Spleen (tissue), 11 donors: Measurements from ENCODE around the gene COL23A1. TPM values are rescaled to one million over a fixed set of nuclear protein-coding genes. Genes with fewer than 3 reads are reported as not detected.
"Not testable (repeated sequence)": the region's sequence is repeated elsewhere in the genome, so short reads cannot be mapped to it uniquely, and the experiment has no call there.

Experiments
- DNase-seq: peaks from one replicate; pipeline ENCODE4 v3.0.0-alpha.2; 2020
- H3K27ac ChIP-seq, 8 donors: fragments of 200-600 bp; sonication (generic) in 7 of 8; 1 replicate in 4 of 8; 2 replicates in 4 of 8; pipeline versions ENCODE4 v1.5.0 to v1.8.0; 2016 to 2021; ENCODE audit warnings: inconsistent platforms in 4 of 8, mild to moderate bottlenecking in 4 of 8, moderate library complexity in 1 of 8
- H3K27me3 ChIP-seq, 7 donors: fragments of 200-600 bp; sonication (generic) in 6 of 7; replicated peaks in 1 of 7; 1 replicate in 4 of 7; 2 replicates in 3 of 7; pipeline versions ENCODE4 v1.5.0 to v1.8.0; 2016 to 2021; ENCODE audit warnings: inconsistent platforms in 3 of 7, mild to moderate bottlenecking in 1 of 7
- H3K36me3 ChIP-seq, 6 donors: fragments of 200-600 bp; sonication (generic) in 5 of 6; 1 replicate in 4 of 6; 2 replicates in 2 of 6; pipeline versions ENCODE4 v1.5.0 to v1.8.0; 2016 to 2021; ENCODE audit warnings: inconsistent platforms in 2 of 6
- H3K4me1 ChIP-seq, 6 donors: fragments of 200-600 bp; sonication (generic) in 5 of 6; 1 replicate in 3 of 6; 2 replicates in 3 of 6; pipeline versions ENCODE4 v1.5.0 to v1.8.0; 2016 to 2021; ENCODE audit warnings: inconsistent platforms in 3 of 6
- H3K4me3 ChIP-seq, 8 donors: fragments of 200-600 bp; sonication (generic) in 7 of 8; 1 replicate in 4 of 8; 2 replicates in 4 of 8; pipeline versions ENCODE4 v1.5.0 to v1.8.0; 2016 to 2021; ENCODE audit warnings: inconsistent platforms in 4 of 8, mild to moderate bottlenecking in 4 of 8, moderate library complexity in 2 of 8
- H3K9me3 ChIP-seq, 8 donors: fragments of 200-600 bp; sonication (generic) in 7 of 8; 1 replicate in 4 of 8; 2 replicates in 4 of 8; pipeline versions ENCODE4 v1.5.0 to v1.8.0; 2016 to 2021; ENCODE audit warnings: inconsistent platforms in 4 of 8
- POLR2A ChIP-seq, 3 donors: fragments of 450-650 bp; IDR thresholded peaks; one replicate each; pipeline ENCODE4 v1.5.1; 2017; ENCODE audit warnings: antibody characterized with exemption in 3 of 3, mild to moderate bottlenecking in 1 of 3
- POLR2AphosphoS5 ChIP-seq, 3 donors: sonication (generic); formaldehyde crosslinking; IDR thresholded peaks; one replicate each; pipeline ENCODE4 v1.5.1; 2017; ENCODE audit warnings: antibody characterized with exemption in 3 of 3
- WGBS, 5 donors: extraction: QIAGEN DNeasy Blood & Tissue Kit in 3 of 5; methylation state at CpG; one replicate each; pipeline versions ENCODE4 v1.1.5 to v1.1.7; 2013 to 2018; 5-methylcytosine and 5-hydroxymethylcytosine counted together
- intact Hi-C: fragments of 100-400 bp; cut with DNase I; formaldehyde crosslinking; loops from one replicate; pipeline ENCODE4 v1.15.0; 2023; ENCODE audit warnings: low total_unique reads
- polyA plus RNA-seq, 3 donors: library from polyadenylated mRNA; stranded (reverse); fragments of 200-250 nt; gene quantifications; one replicate each; pipeline ENCODE4 v1.2.1, GENCODE V29; 2013
- total RNA-seq, 7 donors: library from RNA; depleted of rRNA in 3 of 7; stranded (reverse); fragments of >200 nt in 3 of 7; fragmentation: NEBNext Ultra II Directional in 4 of 7; extraction: Animal tissue kit (Norgen Biotek cat#: 25700) in 4 of 7; gene quantifications; one replicate each; pipeline versions ENCODE4 v1.1.0 to v1.2.1, GENCODE V29; 2016 to 2021
- TF ChIP-seq, protein P1 (sequence below), 11 experiments: fragments of 200-600 bp in 7 of 11; fragments of 450-650 bp in 4 of 11; sonication (generic) in 4 of 11; IDR thresholded peaks in 8 of 11; conservative IDR thresholded peaks in 3 of 11; 1 replicate in 7 of 11; 2 replicates in 4 of 11; pipeline versions ENCODE4 v1.4.0 to v1.8.0; 2016 to 2021; ENCODE audit warnings: antibody characterized with exemption in 11 of 11, inconsistent platforms in 4 of 11, mild to moderate bottlenecking in 1 of 11
- donor health status: healthy with polysubstance abuse.
- donor health status: DM: no; HTN: no; CAD: no; lungs with moderate emphysema.
- donor health status: DM: no; HTN: no; CAD: no.
- donor health status: Bipolar disorder and iron deficiency.
- donor health status: healthy.
- donor health status: DM: no; HTN: no; CAD: no.
- donor health status: DM: yes; HTN: yes; CAD: no.

Gene COL23A1
- total and polyA plus RNA-seq, 10 donors = 0.63 to 3.8 (median 1.9) TPM

GRCh38 chr5:178201221-178201926, 388.8 kb downstream of the COL23A1 start:
- H3K4me3 ChIP-seq = no peak overlapping the region
- intact Hi-C loops = no loop called here
- peaks cover 0 to 6% (median 1%) of the 10 kb centered on the region in 6 donors for H3K36me3 ChIP-seq
- 84 to 89% (median 88%) methylated on average over 14 of the region's 14 CpGs for WGBS, 5 donors
- peaks cover 9 to 45% (median 33%) of the 10 kb centered on the region in 6 donors for H3K4me1 ChIP-seq
- no peaks in the 10 kb centered on the region for H3K9me3 ChIP-seq
- H3K27ac ChIP-seq = peak overlapping the region in 2 of 8 donors; percentile 60 to 69
- H3K27me3 ChIP-seq = no peaks in the 10 kb centered on the region
- no peak for TF ChIP-seq POLR2AphosphoS5 (IDR thresholded peaks at IDR 0.05)
- no peak for DNase-seq

DNA sequence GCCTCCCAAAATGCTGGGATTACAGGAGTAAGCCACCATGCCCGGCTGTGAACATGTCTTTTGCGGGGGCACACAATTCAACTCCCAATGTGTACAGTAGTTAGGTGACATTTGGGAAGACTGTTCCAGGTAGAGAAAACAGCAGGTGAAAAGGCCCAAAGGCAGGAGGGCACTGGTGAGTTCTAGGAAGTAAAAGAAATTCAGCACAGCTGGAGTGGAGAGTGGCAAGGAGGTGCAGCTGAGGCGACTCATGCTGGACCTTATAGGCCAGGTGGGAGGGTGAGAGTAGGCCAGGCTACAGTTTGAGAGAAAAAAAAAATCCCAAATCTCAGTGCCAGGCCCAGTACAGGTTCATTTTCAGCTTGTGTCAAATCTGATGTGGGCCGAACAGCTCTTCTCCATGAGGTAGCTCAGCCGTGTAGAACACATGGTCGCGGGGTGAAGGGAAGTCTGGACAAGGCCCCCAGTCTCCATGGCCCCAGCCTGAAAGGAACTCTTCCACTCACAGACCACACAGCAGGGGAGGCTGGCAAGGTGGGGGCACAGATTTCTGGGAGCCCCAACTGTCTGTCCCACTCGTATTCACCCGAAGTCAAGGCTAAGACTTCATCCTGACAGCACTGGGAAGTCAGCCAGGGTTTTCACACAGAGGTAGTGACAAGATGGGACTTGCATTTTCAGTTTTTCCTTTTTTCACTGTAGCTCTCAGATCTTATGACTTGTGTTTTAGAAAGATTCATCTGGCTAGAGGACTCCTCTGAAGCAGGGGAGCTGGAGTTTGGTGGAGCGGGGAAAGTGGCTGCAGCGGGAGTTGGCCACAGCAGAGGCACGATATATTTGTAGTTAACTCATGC, 390.4 kb downstream of the COL23A1 start:
- H3K9me3 ChIP-seq = no peaks in the 10 kb centered on the region
- H3K36me3 ChIP-seq = no peaks in the 10 kb centered on the region
- no peak for DNase-seq
- H3K4me3 ChIP-seq = no peak overlapping the region
- intact Hi-C loops = no loop called here
- H3K4me1 ChIP-seq = peaks cover 0 to 34% (median 22%) of the 10 kb centered on the region in 6 donors
- H3K27ac ChIP-seq = no peak overlapping the region
- no peaks in the 10 kb centered on the region for H3K27me3 ChIP-seq
- WGBS, 5 donors = 66 to 78% (median 71%) methylated on average over 12 of the region's 12 CpGs
- TF ChIP-seq, protein P1, sequence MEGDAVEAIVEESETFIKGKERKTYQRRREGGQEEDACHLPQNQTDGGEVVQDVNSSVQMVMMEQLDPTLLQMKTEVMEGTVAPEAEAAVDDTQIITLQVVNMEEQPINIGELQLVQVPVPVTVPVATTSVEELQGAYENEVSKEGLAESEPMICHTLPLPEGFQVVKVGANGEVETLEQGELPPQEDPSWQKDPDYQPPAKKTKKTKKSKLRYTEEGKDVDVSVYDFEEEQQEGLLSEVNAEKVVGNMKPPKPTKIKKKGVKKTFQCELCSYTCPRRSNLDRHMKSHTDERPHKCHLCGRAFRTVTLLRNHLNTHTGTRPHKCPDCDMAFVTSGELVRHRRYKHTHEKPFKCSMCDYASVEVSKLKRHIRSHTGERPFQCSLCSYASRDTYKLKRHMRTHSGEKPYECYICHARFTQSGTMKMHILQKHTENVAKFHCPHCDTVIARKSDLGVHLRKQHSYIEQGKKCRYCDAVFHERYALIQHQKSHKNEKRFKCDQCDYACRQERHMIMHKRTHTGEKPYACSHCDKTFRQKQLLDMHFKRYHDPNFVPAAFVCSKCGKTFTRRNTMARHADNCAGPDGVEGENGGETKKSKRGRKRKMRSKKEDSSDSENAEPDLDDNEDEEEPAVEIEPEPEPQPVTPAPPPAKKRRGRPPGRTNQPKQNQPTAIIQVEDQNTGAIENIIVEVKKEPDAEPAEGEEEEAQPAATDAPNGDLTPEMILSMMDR (IDR thresholded peaks at IDR 0.05 in 8 of 11, conservative IDR thresholded peaks at IDR 0.05 in 3 of 11) = no peak
- TF ChIP-seq POLR2A (IDR thresholded peaks at IDR 0.05) (no peak), POLR2AphosphoS5 (IDR thresholded peaks at IDR 0.05) (no peak)

GRCh38 chr5:178198706-178199105, 391.5 kb downstream of the COL23A1 start:
- intact Hi-C loops = no loop called here
- Histone ChIP-seq H3K36me3 (no peaks in the 10 kb centered on the region), H3K9me3 (no peaks in the 10 kb centered on the region), H3K27me3 (peaks cover 0 to 8% (median 0%) of the 10 kb centered on the region in 7 donors), H3K4me3 (no peak overlapping the region), H3K4me1 (peaks cover 0 to 38% (median 22%) of the 10 kb centered on the region in 6 donors), H3K27ac (no peak overlapping the region)
- TF ChIP-seq POLR2AphosphoS5 (IDR thresholded peaks at IDR 0.05) = no peak
- TF ChIP-seq POLR2A (IDR thresholded peaks at IDR 0.05) = no peak
- TF ChIP-seq, protein P1 (IDR thresholded peaks at IDR 0.05 in 8 of 11, conservative IDR thresholded peaks at IDR 0.05 in 3 of 11) = no peak
- WGBS, 5 donors = 52 to 76% (median 64%) methylated on average over 11 of the region's 11 CpGs
- no peak for DNase-seq

GRCh38 chr5:178198151-178198550, 392.0 kb downstream of the COL23A1 start:
- 70 to 88% (median 73%) methylated on average over 10 to 11 of the region's 11 CpGs for WGBS, 5 donors
- intact Hi-C loops = not testable (repeated sequence)

DNA sequence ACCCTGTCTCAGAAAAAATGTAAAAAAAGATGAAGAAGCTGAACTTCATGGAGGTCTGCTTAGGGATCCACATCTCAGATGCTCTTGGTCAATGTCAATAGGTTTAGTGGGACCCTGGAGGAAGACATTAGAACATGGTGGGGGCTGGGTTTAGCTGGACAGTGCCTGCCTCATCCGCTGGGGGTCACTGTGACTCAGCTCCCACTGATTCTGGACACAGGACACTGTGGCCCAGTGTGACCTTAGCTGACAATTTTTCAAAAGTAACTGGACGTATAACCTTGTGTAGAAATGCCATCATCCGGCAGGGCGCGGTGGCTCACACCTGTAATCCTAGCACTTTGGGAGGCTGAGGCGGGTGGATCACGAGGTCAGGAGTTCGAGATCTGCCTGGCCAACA, 393.2 kb downstream of the COL23A1 start:
- peaks cover 0 to 16% (median 0%) of the 10 kb centered on the region in 7 donors for H3K27me3 ChIP-seq
- H3K27ac ChIP-seq = no peak overlapping the region
- H3K4me1 ChIP-seq = peaks cover 0 to 32% (median 16%) of the 10 kb centered on the region in 6 donors
- H3K9me3 ChIP-seq = no peaks in the 10 kb centered on the region
- no peak overlapping the region for H3K4me3 ChIP-seq
- DNase-seq = no peak
- intact Hi-C loops = no loop called here
- no peaks in the 10 kb centered on the region for H3K36me3 ChIP-seq
- TF ChIP-seq, protein P1 (IDR thresholded peaks at IDR 0.05 in 8 of 11, conservative IDR thresholded peaks at IDR 0.05 in 3 of 11) = peak in 6 of 11 experiments; percentile 21 to 50 (median 32)
- no peak for TF ChIP-seq POLR2A (IDR thresholded peaks at IDR 0.05)
- WGBS, 5 donors = 75 to 89% (median 80%) methylated on average over 8 of the region's 8 CpGs

More at GRCh38 chr5:178198151-178198550, 392.0 kb downstream of the COL23A1 start:
- H3K4me3 ChIP-seq, H3K27ac ChIP-seq, DNase-seq, H3K36me3 ChIP-seq, H3K9me3 ChIP-seq: not testable (repeated sequence)
- Histone ChIP-seq H3K27me3 (peaks cover 0 to 13% (median 0%) of the 10 kb centered on the region in 7 donors), H3K4me1 (peaks cover 0 to 41% (median 22%) of the 10 kb centered on the region in 6 donors)
